T-cell (primary cell): Measurements from ENCODE around the gene CTBS. TPM values are rescaled to one million over a fixed set of nuclear protein-coding genes. Genes with fewer than 3 reads are reported as not detected.

Source experiments
- ATAC-seq, 4 experiments: fragments of 200-7000 bp in 3 of 4; fragments of 150-1000 bp in 1 of 4; cut with Tn5 transposase; replicated peaks in 1 of 4; 1 replicate in 3 of 4; 2 replicates in 1 of 4; pipeline ENCODE4 v1.10.0; 2021; ENCODE audit warnings: moderate library complexity in 3 of 4, mild to moderate bottlenecking in 2 of 4, moderate number of reproducible peaks in 1 of 4
- CTCF ChIA-PET, 2 donors: fragments of 300-600 bp; sonication (Branson Sonifier 250); formaldehyde crosslinking; loops; one replicate each; lab custom pipeline; 2022; ENCODE audit warnings: antibody characterized with exemption in 2 of 2; lab: Charles Lee
- POLR2A ChIA-PET, 2 donors: fragments of 300-600 bp; sonication (Branson Sonifier 250); formaldehyde crosslinking; loops; one replicate each; lab custom pipeline; 2022; ENCODE audit warnings: antibody characterized with exemption in 2 of 2; lab: Charles Lee
- DNase-seq, 35 experiments: peaks; one replicate each; pipeline versions ENCODE4 v3.0.0 to v3.0.0-alpha.2; 2013 to 2023
- H3K27ac ChIP-seq: one replicate; pipeline ENCODE4 v1.5.1; 2013; ENCODE audit warnings: low read length
- H3K27me3 ChIP-seq, 2 experiments: replicated peaks in 1 of 2; 1 replicate in 1 of 2; 2 replicates in 1 of 2; pipeline versions ENCODE4 v1.6.1 to v1.7.0; 2013; ENCODE audit warnings: low read length in 1 of 2, mixed read lengths in 1 of 2; ENCODE audit not compliant: control insufficient read depth in 2 of 2, insufficient read depth in 2 of 2; ENCODE audit errors: extremely low read depth in 1 of 2
- H3K36me3 ChIP-seq, 2 donors: 1 replicate in 1 of 2; 2 replicates in 1 of 2; pipeline versions ENCODE4 v1.6.1 to v1.7.0; 2013; ENCODE audit warnings: low read length in 1 of 2; ENCODE audit not compliant: control insufficient read depth in 2 of 2, insufficient read depth in 1 of 2; ENCODE audit errors: extremely low read depth in 1 of 2
- H3K4me1 ChIP-seq, 2 experiments: 1 replicate in 1 of 2; 2 replicates in 1 of 2; pipeline versions ENCODE4 v1.6.1 to v1.7.0; 2013; ENCODE audit warnings: low read length in 2 of 2, mixed read lengths in 1 of 2; ENCODE audit not compliant: insufficient read depth in 2 of 2, control insufficient read depth in 1 of 2; ENCODE audit errors: extremely low read depth in 1 of 2
- H3K4me3 ChIP-seq, 2 donors: 1 replicate in 1 of 2; 2 replicates in 1 of 2; pipeline versions ENCODE4 v1.5.1 to v1.7.0; 2013; ENCODE audit warnings: mild to moderate bottlenecking in 2 of 2, low read length in 1 of 2, moderate library complexity in 1 of 2; ENCODE audit not compliant: control insufficient read depth in 1 of 2; ENCODE audit errors: extremely low read depth in 1 of 2
- H3K9me3 ChIP-seq: 2 replicates; pipeline ENCODE4 v1.7.0; 2013
- H3K27ac Mint-ChIP-seq, 2 donors: one replicate each; pipeline ENCODE4 v1.8.0; 2020 to 2021; ENCODE audit warnings: mild to moderate bottlenecking in 2 of 2, mixed read lengths in 2 of 2
- H3K27me3 Mint-ChIP-seq, 2 donors: one replicate each; pipeline ENCODE4 v1.8.0; 2021 to 2022; ENCODE audit warnings: mixed read lengths in 2 of 2
- H3K36me3 Mint-ChIP-seq: one replicate; pipeline ENCODE4 v1.8.0; 2021; ENCODE audit warnings: mixed read lengths
- H3K4me1 Mint-ChIP-seq, 3 donors: one replicate each; pipeline ENCODE4 v1.8.0; 2020 to 2022; ENCODE audit warnings: mixed read lengths in 3 of 3, mild to moderate bottlenecking in 1 of 3
- H3K4me3 Mint-ChIP-seq, 3 donors: one replicate each; pipeline ENCODE4 v1.8.0; 2020 to 2022; ENCODE audit warnings: mild to moderate bottlenecking in 3 of 3, mixed read lengths in 3 of 3, moderate library complexity in 3 of 3
- H3K9me3 Mint-ChIP-seq, 3 donors: one replicate each; pipeline ENCODE4 v1.8.0; 2020 to 2022; ENCODE audit warnings: mixed read lengths in 3 of 3
- whole genome bisulfite sequencing: methylation state at CpG from one replicate; pipeline ENCODE4 v1.1.5; 2013; ENCODE audit warnings: missing lambda C conversion rate; ENCODE audit not compliant: insufficient coverage; 5-methylcytosine and 5-hydroxymethylcytosine counted together
- total RNA-seq, 35 experiments: library from RNA in 6 of 35; stranded (reverse) in 6 of 35; fragments of 120-200 nt in 1 of 35; gene quantifications; one replicate each; pipeline versions ENCODE4 v1.2.1 to v1.2.4 and lab custom pipeline; 2013 to 2026

CTBS gene
- total RNA-seq, 5 donors from 2014 or later (not counting 1 experiment from before 2014, with no cell fraction given), result 14.8 to 20.3 (median 16.4) TPM

GRCh38 chr1:84538599-84538998, 35.6 kb downstream of the CTBS start:
- peaks cover 34% of the 10 kb centered on the region for H3K36me3 Mint-ChIP-seq
- no peaks in the 10 kb centered on the region for H3K27me3 ChIP-seq
- H3K27me3 Mint-ChIP-seq, result no peaks in the 10 kb centered on the region
- CTCF ChIA-PET, result interaction anchor here in 1 of 2 donors (0.6 kb wide), 1 partner anchor 1585 kb away, joined by 3 read pairs; no protein-coding TSS in a partner anchor
- peaks cover 0 to 3% of the 10 kb centered on the region in 2 donors for H3K36me3 ChIP-seq
- no peak overlapping the region for H3K27ac Mint-ChIP-seq
- DNase-seq (no peak), ATAC-seq (no peak)
- no peaks in the 10 kb centered on the region for H3K9me3 Mint-ChIP-seq
- H3K9me3 ChIP-seq, result no peaks in the 10 kb centered on the region
- no peak overlapping the region for H3K4me3 Mint-ChIP-seq
- POLR2A ChIA-PET, result no interaction called here
- H3K4me1 Mint-ChIP-seq, result peaks cover 0 to 5% (median 0%) of the 10 kb centered on the region in 3 donors
- H3K4me1 ChIP-seq, result no peaks in the 10 kb centered on the region
- H3K27ac ChIP-seq, result no peak overlapping the region
- H3K4me3 ChIP-seq, result no peak overlapping the region

- no CpG with 5 or more reads among the region's 1 CpG for WGBS
- ChIA-PET CTCF (no interaction called here), POLR2A (no interaction called here)
- H3K27ac ChIP-seq, result no peak overlapping the region
- ATAC-seq (no peak), DNase-seq (no peak)
- H3K4me3 ChIP-seq, result no peak overlapping the region
- H3K4me3 Mint-ChIP-seq, result no peak overlapping the region
- no peaks in the 10 kb centered on the region for H3K27me3 Mint-ChIP-seq
- H3K4me1 ChIP-seq, result no peaks in the 10 kb centered on the region
- no peaks in the 10 kb centered on the region for H3K4me1 Mint-ChIP-seq
- H3K27ac Mint-ChIP-seq, result no peak overlapping the region
- no peaks in the 10 kb centered on the region for H3K27me3 ChIP-seq
- H3K9me3 ChIP-seq, result no peaks in the 10 kb centered on the region
- peaks cover 31% of the 10 kb centered on the region for H3K36me3 Mint-ChIP-seq
- H3K36me3 ChIP-seq, result no peaks in the 10 kb centered on the region
- H3K9me3 Mint-ChIP-seq, result peaks cover 0 to 3% (median 0%) of the 10 kb centered on the region in 3 donors
Observed at GRCh38 chr1:84525779-84526178, 48.5 kb downstream of the CTBS start.

- H3K4me3 Mint-ChIP-seq, result no peak overlapping the region
- Histone ChIP-seq H3K36me3 (no peaks in the 10 kb centered on the region), H3K9me3 (no peaks in the 10 kb centered on the region), H3K4me3 (no peak overlapping the region), H3K4me1 (no peaks in the 10 kb centered on the region), H3K27ac (no peak overlapping the region), H3K27me3 (no peaks in the 10 kb centered on the region)
- peaks cover 0 to 3% (median 0%) of the 10 kb centered on the region in 3 donors for H3K9me3 Mint-ChIP-seq
- H3K36me3 Mint-ChIP-seq, result peaks cover 22% of the 10 kb centered on the region
- H3K27me3 Mint-ChIP-seq, result no peaks in the 10 kb centered on the region
- CTCF ChIA-PET, result interaction anchor here in 1 of 2 donors (0.6 kb wide), 1 partner anchor 32 kb away, joined by 3 read pairs; no protein-coding TSS in a partner anchor
- POLR2A ChIA-PET, result no interaction called here
- H3K27ac Mint-ChIP-seq, result no peak overlapping the region
- no peaks in the 10 kb centered on the region for H3K4me1 Mint-ChIP-seq
- ATAC-seq, result no peak
- no peak for DNase-seq
Observed at GRCh38 chr1:84524590-84524989, 49.6 kb downstream of the CTBS start.

- Mint-ChIP-seq H3K4me3 (no peak overlapping the region), H3K27me3 (no peaks in the 10 kb centered on the region), H3K27ac (no peak overlapping the region), H3K36me3 (peaks cover 16% of the 10 kb centered on the region), H3K4me1 (peaks cover 0 to 13% (median 6%) of the 10 kb centered on the region in 3 donors), H3K9me3 (peaks cover 0 to 5% (median 2%) of the 10 kb centered on the region in 3 donors)
- WGBS, result no CpG with 5 or more reads among the region's 3 CpGs
- Histone ChIP-seq H3K4me3 (no peak overlapping the region), H3K9me3 (no peaks in the 10 kb centered on the region), H3K27ac (no peak overlapping the region), H3K4me1 (peaks cover 0 to 4% of the 10 kb centered on the region in 2 experiments), H3K36me3 (no peaks in the 10 kb centered on the region), H3K27me3 (no peaks in the 10 kb centered on the region)
- CTCF ChIA-PET, result no interaction called here
- ATAC-seq (no peak), DNase-seq (no peak)
- POLR2A ChIA-PET, result interaction anchor here (0.6 to 0.7 kb wide), 2 partner anchors 15 to 358 kb away, joined by 3 read pairs; no protein-coding TSS in a partner anchor
Observed at GRCh38 chr1:84510668-84511067, 63.6 kb downstream of the CTBS start.

GRCh38 chr1:84510165-84510564, 64.1 kb downstream of the CTBS start:
- H3K36me3 Mint-ChIP-seq, result peaks cover 16% of the 10 kb centered on the region
- Histone ChIP-seq H3K9me3 (no peaks in the 10 kb centered on the region), H3K27ac (no peak overlapping the region), H3K4me1 (peaks cover 0 to 5% of the 10 kb centered on the region in 2 experiments), H3K27me3 (no peaks in the 10 kb centered on the region), H3K36me3 (no peaks in the 10 kb centered on the region), H3K4me3 (no peak overlapping the region)
- POLR2A ChIA-PET, result interaction anchor here (0.6 to 0.7 kb wide), 4 partner anchors 15 to 425 kb away, joined by 3 read pairs; no protein-coding TSS in a partner anchor
- H3K4me1 Mint-ChIP-seq, result peaks cover 4 to 17% (median 7%) of the 10 kb centered on the region in 3 donors
- WGBS, result no CpG with 5 or more reads among the region's 2 CpGs
- DNase-seq, result no peak
- CTCF ChIA-PET, result interaction anchor here (0.7 to 0.9 kb wide), 2 partner anchors 23 to 366 kb away, joined by 3 read pairs; partner anchors contain the start of gene PRKACB (in 1 of the 2)
- H3K4me3 Mint-ChIP-seq, result no peak overlapping the region
- no peak overlapping the region for H3K27ac Mint-ChIP-seq
- ATAC-seq, result no peak
- no peaks in the 10 kb centered on the region for H3K27me3 Mint-ChIP-seq
- H3K9me3 Mint-ChIP-seq, result peaks cover 0 to 5% (median 2%) of the 10 kb centered on the region in 3 donors

- Histone ChIP-seq H3K4me3 (no peak overlapping the region), H3K27ac (no peak overlapping the region), H3K4me1 (peaks cover 5 to 16% of the 10 kb centered on the region in 2 experiments), H3K36me3 (no peaks in the 10 kb centered on the region), H3K27me3 (no peaks in the 10 kb centered on the region), H3K9me3 (no peaks in the 10 kb centered on the region)
- CTCF ChIA-PET, result interaction anchor here (0.6 to 1.0 kb wide), 3 partner anchors 13 to 21 kb away, joined by 3 to 5 read pairs (median 3); no protein-coding TSS in a partner anchor
- WGBS, result no CpG with 5 or more reads among the region's 4 CpGs
- no peak for DNase-seq
- Mint-ChIP-seq H3K4me3 (no peak overlapping the region), H3K4me1 (peaks cover 15 to 28% (median 19%) of the 10 kb centered on the region in 3 donors), H3K36me3 (peaks cover 16% of the 10 kb centered on the region), H3K27me3 (no peaks in the 10 kb centered on the region), H3K9me3 (peaks cover 0 to 5% (median 2%) of the 10 kb centered on the region in 3 donors), H3K27ac (peak overlapping the region in 1 of 2 donors; percentile 36)
- no peak for ATAC-seq
- POLR2A ChIA-PET, result interaction anchor here (0.7 to 1.4 kb wide), 3 partner anchors 29 to 75 kb away, joined by 3 to 13 read pairs (median 3); no protein-coding TSS in a partner anchor
Observed at GRCh38 chr1:84509029-84509428, 65.2 kb downstream of the CTBS start.
